Erythroblast (primary cell): Measurements from ENCODE around the gene FOXP1.

Experiments
- GATA1 ChIP-seq: IDR thresholded peaks from 2 replicates; pipeline ENCODE4 v1.6.1; 2011; ENCODE audit warnings: low read depth, mild to moderate bottlenecking, control low read depth, low read length, moderate library complexity
- POLR2A ChIP-seq: IDR thresholded peaks from 2 replicates; pipeline ENCODE4 v1.6.1; 2011; ENCODE audit warnings: mild to moderate bottlenecking, low read length

GRCh38 chr3:71219744-71220638, 363.5 kb downstream of the FOXP1 start:
- TF ChIP-seq POLR2A (no peak), GATA1 (no peak)
